Measurements from ENCODE around the gene PRR35. TPM values are rescaled to one million over a fixed set of nuclear protein-coding genes. Genes with fewer than 3 reads are reported as not detected.
A peak's percentile ranks its signal among the peaks of the same experiment; 100 is the strongest.

Gene PRR35
- total RNA-seq, 1 donor from 2014 or later, result 0.12 TPM

DNA sequence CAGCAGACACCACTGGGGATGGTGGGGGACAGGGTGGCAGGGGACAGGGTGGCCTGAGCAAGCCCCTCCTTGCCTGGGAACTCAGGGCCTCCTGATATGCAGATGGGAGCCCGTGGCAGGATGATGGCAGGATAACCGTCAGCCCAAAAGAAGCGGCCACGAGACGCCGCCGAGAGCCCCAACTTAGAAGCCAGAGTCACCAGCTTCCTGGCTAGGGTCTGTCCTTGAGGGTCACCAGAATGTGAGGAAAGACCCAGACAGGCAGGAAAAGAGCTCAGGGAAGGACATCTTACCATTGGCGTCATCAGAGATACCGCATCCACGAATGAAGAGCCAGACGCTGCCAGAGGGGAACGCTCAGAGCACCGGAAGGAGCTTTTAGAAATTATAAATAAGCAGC is 49.1 kb downstream of the PRR35 start:
- Mint-ChIP-seq H3K36me3 (peaks cover 14% of the 10 kb centered on the region), H3K27me3 (no peaks in the 10 kb centered on the region), H3K4me1 (ENCODE audit: unreplicated experiment) (peaks cover 9% of the 10 kb centered on the region), H3K27ac (no peak overlapping the region), H3K4me3 (no peak overlapping the region), H3K9me3 (no peaks in the 10 kb centered on the region)
- TF ChIP-seq, protein P1, sequence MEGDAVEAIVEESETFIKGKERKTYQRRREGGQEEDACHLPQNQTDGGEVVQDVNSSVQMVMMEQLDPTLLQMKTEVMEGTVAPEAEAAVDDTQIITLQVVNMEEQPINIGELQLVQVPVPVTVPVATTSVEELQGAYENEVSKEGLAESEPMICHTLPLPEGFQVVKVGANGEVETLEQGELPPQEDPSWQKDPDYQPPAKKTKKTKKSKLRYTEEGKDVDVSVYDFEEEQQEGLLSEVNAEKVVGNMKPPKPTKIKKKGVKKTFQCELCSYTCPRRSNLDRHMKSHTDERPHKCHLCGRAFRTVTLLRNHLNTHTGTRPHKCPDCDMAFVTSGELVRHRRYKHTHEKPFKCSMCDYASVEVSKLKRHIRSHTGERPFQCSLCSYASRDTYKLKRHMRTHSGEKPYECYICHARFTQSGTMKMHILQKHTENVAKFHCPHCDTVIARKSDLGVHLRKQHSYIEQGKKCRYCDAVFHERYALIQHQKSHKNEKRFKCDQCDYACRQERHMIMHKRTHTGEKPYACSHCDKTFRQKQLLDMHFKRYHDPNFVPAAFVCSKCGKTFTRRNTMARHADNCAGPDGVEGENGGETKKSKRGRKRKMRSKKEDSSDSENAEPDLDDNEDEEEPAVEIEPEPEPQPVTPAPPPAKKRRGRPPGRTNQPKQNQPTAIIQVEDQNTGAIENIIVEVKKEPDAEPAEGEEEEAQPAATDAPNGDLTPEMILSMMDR (conservative IDR thresholded peaks at IDR 0.05), result no peak
- no peak for DNase-seq (ENCODE audit: extremely low spot score, unreplicated experiment)

DNA sequence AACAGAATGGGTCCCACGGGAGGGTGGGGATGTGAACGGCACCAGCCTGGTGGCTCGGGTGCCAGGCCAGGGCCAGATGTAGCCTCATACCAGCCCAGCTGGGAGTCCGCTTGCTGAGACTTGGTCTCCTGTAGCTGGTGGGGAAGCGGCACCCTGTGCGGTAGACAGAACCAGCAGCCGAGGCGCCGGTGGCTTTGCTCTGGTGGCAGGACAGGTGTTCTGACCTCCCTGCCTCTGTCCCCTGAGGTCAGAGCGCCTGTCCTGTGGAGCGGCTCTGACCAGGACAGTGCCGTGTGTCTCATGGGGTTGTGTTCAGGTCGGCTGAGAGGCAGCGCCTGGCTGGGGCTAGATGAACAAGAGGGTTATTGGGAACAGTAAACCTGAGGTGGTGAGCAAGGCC is 49.8 kb downstream of the PRR35 start:
- H3K27me3 Mint-ChIP-seq, result no peaks in the 10 kb centered on the region
- peaks cover 16% of the 10 kb centered on the region for H3K36me3 Mint-ChIP-seq
- H3K9me3 Mint-ChIP-seq, result no peaks in the 10 kb centered on the region
- H3K4me3 Mint-ChIP-seq, result no peak overlapping the region
- TF ChIP-seq, protein P1 (conservative IDR thresholded peaks at IDR 0.05), result no peak
- DNase-seq (ENCODE audit: extremely low spot score, unreplicated experiment), result no peak
- H3K4me1 Mint-ChIP-seq (ENCODE audit: unreplicated experiment), result peaks cover 13% of the 10 kb centered on the region
- H3K27ac Mint-ChIP-seq, result no peak overlapping the region

- H3K27ac Mint-ChIP-seq, result peak overlapping the region; percentile 88
- peaks cover 17% of the 10 kb centered on the region for H3K36me3 Mint-ChIP-seq
- peaks cover 15% of the 10 kb centered on the region for H3K4me1 Mint-ChIP-seq (ENCODE audit: unreplicated experiment)
- peak overlapping the region; percentile 49 for H3K4me3 Mint-ChIP-seq
- TF ChIP-seq, protein P1 (conservative IDR thresholded peaks at IDR 0.05), result peak; percentile 73
- no peaks in the 10 kb centered on the region for H3K9me3 Mint-ChIP-seq
- no peaks in the 10 kb centered on the region for H3K27me3 Mint-ChIP-seq
- no peak for DNase-seq (ENCODE audit: extremely low spot score, unreplicated experiment)
Observed at GRCh38 chr16:610513-611381, 50.6 kb downstream of the PRR35 start.

- Mint-ChIP-seq H3K9me3 (no peaks in the 10 kb centered on the region), H3K27me3 (no peaks in the 10 kb centered on the region), H3K4me1 (ENCODE audit: unreplicated experiment) (peaks cover 10% of the 10 kb centered on the region), H3K36me3 (peaks cover 14% of the 10 kb centered on the region), H3K4me3 (no peak overlapping the region), H3K27ac (no peak overlapping the region)
- DNase-seq (ENCODE audit: extremely low spot score, unreplicated experiment), result no peak
- TF ChIP-seq, protein P1 (conservative IDR thresholded peaks at IDR 0.05), result no peak
Observed at GRCh38 chr16:615122-615521, 54.9 kb downstream of the PRR35 start.

Small RNAs within 50 kb of the gene (microRNA-seq; reads per million reads assigned to microRNA genes)
- gene MIR3176 (2.5 reads per million), gene MIR5587 (not detected)

Other genes starting within 250 kb of the PRR35 start
- 30.6 and 31.8 TPM in 2 replicates for gene AXIN1, start 207.7 kb upstream of the PRR35 start, total RNA-seq (ENCODE audit: low replicate concordance)
- gene MRPL28, start 189.9 kb upstream of the PRR35 start, total RNA-seq (ENCODE audit: low replicate concordance), result 69.6 and 75.3 TPM in 2 replicates
- gene PGAP6, start 178.4 kb upstream of the PRR35 start, total RNA-seq (ENCODE audit: low replicate concordance), result 56.0 and 71.1 TPM in 2 replicates
- gene NME4, start 163.2 kb upstream of the PRR35 start, total RNA-seq (ENCODE audit: low replicate concordance), result 72.8 and 166 TPM in 2 replicates
- gene DECR2, start 158.5 kb upstream of the PRR35 start, total RNA-seq (ENCODE audit: low replicate concordance), result 21.5 and 22.1 TPM in 2 replicates
- 43.4 and 52.1 TPM in 2 replicates for gene RAB11FIP3, start 134.7 kb upstream of the PRR35 start, total RNA-seq (ENCODE audit: low replicate concordance)
- gene CAPN15, start 32.7 kb upstream of the PRR35 start, total RNA-seq (ENCODE audit: low replicate concordance), result 50.1 and 52.3 TPM in 2 replicates
- gene NHLRC4, start 6.6 kb downstream of the PRR35 start, total RNA-seq (ENCODE audit: low replicate concordance), result 0.52 and 1.4 TPM in 2 replicates
- gene PIGQ, start 9.6 kb downstream of the PRR35 start, total RNA-seq (ENCODE audit: low replicate concordance), result 58.2 and 83.5 TPM in 2 replicates
- gene RAB40C, start 29.7 kb downstream of the PRR35 start, total RNA-seq (ENCODE audit: low replicate concordance), result 21.4 and 26.5 TPM in 2 replicates
- 0.71 and 9.0 TPM in 2 replicates for gene WFIKKN1, start 70.6 kb downstream of the PRR35 start, total RNA-seq (ENCODE audit: low replicate concordance)
- gene METTL26, start 75.9 kb downstream of the PRR35 start, total RNA-seq (ENCODE audit: low replicate concordance), result 74.4 and 77.0 TPM in 2 replicates
- gene MCRIP2, start 81.4 kb downstream of the PRR35 start, total RNA-seq (ENCODE audit: low replicate concordance), result 36.8 and 39.1 TPM in 2 replicates
- 75.8 and 102 TPM in 2 replicates for gene WDR90, start 89.0 kb downstream of the PRR35 start, total RNA-seq (ENCODE audit: low replicate concordance)
- gene RHOT2, start 107.7 kb downstream of the PRR35 start, total RNA-seq (ENCODE audit: low replicate concordance), result 146 and 163 TPM in 2 replicates
- gene RHBDL1, start 115.3 kb downstream of the PRR35 start, total RNA-seq (ENCODE audit: low replicate concordance), result 2.2 and 2.7 TPM in 2 replicates
- gene STUB1, start 120.0 kb downstream of the PRR35 start, total RNA-seq (ENCODE audit: low replicate concordance), result 74.7 and 80.3 TPM in 2 replicates
- 63.3 and 65.2 TPM in 2 replicates for gene JMJD8, start 123.9 kb downstream of the PRR35 start, total RNA-seq (ENCODE audit: low replicate concordance)
- gene WDR24, start 130.0 kb downstream of the PRR35 start, total RNA-seq (ENCODE audit: low replicate concordance), result 18.2 and 21.0 TPM in 2 replicates
- 3.9 and 4.3 TPM in 2 replicates for gene FBXL16, start 145.4 kb downstream of the PRR35 start, total RNA-seq (ENCODE audit: low replicate concordance)
- gene METRN, start 154.7 kb downstream of the PRR35 start, total RNA-seq (ENCODE audit: low replicate concordance), result 37.0 and 97.1 TPM in 2 replicates
- gene ANTKMT, start 160.8 kb downstream of the PRR35 start, total RNA-seq (ENCODE audit: low replicate concordance), result 33.5 and 34.8 TPM in 2 replicates
- gene CCDC78, start 166.0 kb downstream of the PRR35 start, total RNA-seq (ENCODE audit: low replicate concordance), result 1.2 and 3.9 TPM in 2 replicates
- gene HAGHL, start 166.7 kb downstream of the PRR35 start, total RNA-seq (ENCODE audit: low replicate concordance), result 5.6 and 8.5 TPM in 2 replicates
- 41.4 and 44.5 TPM in 2 replicates for gene CIAO3, start 180.6 kb downstream of the PRR35 start, total RNA-seq (ENCODE audit: low replicate concordance)
- gene MSLN, start 200.3 kb downstream of the PRR35 start, total RNA-seq (ENCODE audit: low replicate concordance), result 0.77 and 0.81 TPM in 2 replicates
- 23.7 and 26.6 TPM in 2 replicates for gene RPUSD1, start 228.0 kb downstream of the PRR35 start, total RNA-seq (ENCODE audit: low replicate concordance)
- 53.4 and 105 TPM in 2 replicates for gene CHTF18, start 228.2 kb downstream of the PRR35 start, total RNA-seq (ENCODE audit: low replicate concordance)
- gene GNG13, start 240.3 kb downstream of the PRR35 start, total RNA-seq (ENCODE audit: low replicate concordance), result not detected in 2 replicates